Naive B cell (primary cell): ENCODE measurements around the gene BTBD9. TPM values are rescaled to one million over a fixed set of nuclear protein-coding genes. Genes with fewer than 3 reads are reported as not detected.

ENCODE experiments used
- ATAC-seq, 2 donors: fragments of 150-1000 bp; cut with Tn5 transposase; 2 replicates each; pipeline ENCODE4 v1.10.0; 2021; ENCODE audit warnings: low read depth in 2 of 2, mild to moderate bottlenecking in 2 of 2, moderate library complexity in 2 of 2
- DNase-seq: peaks from one replicate; pipeline ENCODE4 v3.0.0; 2022
- H3K27ac Mint-ChIP-seq, 6 donors: one replicate each; pipeline ENCODE4 v1.8.0; 2020 to 2022; ENCODE audit warnings: mild to moderate bottlenecking in 6 of 6, mixed read lengths in 6 of 6, moderate library complexity in 5 of 6, inconsistent platforms in 2 of 6
- H3K27me3 Mint-ChIP-seq, 3 donors: one replicate each; pipeline ENCODE4 v1.8.0; 2021 to 2022; ENCODE audit warnings: mixed read lengths in 3 of 3, mild to moderate bottlenecking in 1 of 3
- H3K36me3 Mint-ChIP-seq, 2 donors: one replicate each; pipeline ENCODE4 v1.8.0; 2020 to 2022; ENCODE audit warnings: mixed read lengths in 2 of 2, inconsistent platforms in 1 of 2, mild to moderate bottlenecking in 1 of 2
- H3K4me1 Mint-ChIP-seq, 3 donors: one replicate each; pipeline ENCODE4 v1.8.0; 2020 to 2022; ENCODE audit warnings: mixed read lengths in 3 of 3, inconsistent platforms in 1 of 3, mild to moderate bottlenecking in 1 of 3, moderate library complexity in 1 of 3
- H3K4me3 Mint-ChIP-seq, 8 donors: one replicate each; pipeline ENCODE4 v1.8.0; 2020 to 2022; ENCODE audit warnings: mild to moderate bottlenecking in 8 of 8, mixed read lengths in 8 of 8, moderate library complexity in 8 of 8, inconsistent platforms in 2 of 8
- H3K9me3 Mint-ChIP-seq, 7 donors: one replicate each; pipeline ENCODE4 v1.8.0; 2020 to 2022; ENCODE audit warnings: mixed read lengths in 7 of 7, mild to moderate bottlenecking in 5 of 7, inconsistent platforms in 2 of 7, moderate library complexity in 1 of 7
- polyA plus RNA-seq, 6 donors: library from polyadenylated mRNA; unstranded; fragments of 300-500 nt; fragmentation: Illumina TruSeq; gene quantifications; one replicate each; pipeline ENCODE4 v1.2.3, GENCODE V29; 2021; ENCODE audit warnings: low read depth in 6 of 6

The BTBD9 gene
- polyA plus RNA-seq, 6 donors from 2014 or later = 3.5 to 29.1 (median 20.2) TPM

- Mint-ChIP-seq H3K27me3 (no peaks in the 10 kb centered on the region), H3K36me3 (peaks cover 0 to 11% of the 10 kb centered on the region in 2 donors), H3K9me3 (no peaks in the 10 kb centered on the region), H3K27ac (no peak overlapping the region), H3K4me3 (no peak overlapping the region), H3K4me1 (peaks cover 13 to 21% (median 20%) of the 10 kb centered on the region in 3 donors)
- no peak for DNase-seq
- no peak for ATAC-seq
These were observed 406.5 kb downstream of the BTBD9 start for GRCh38 chr6:38233161-38233791.

- Mint-ChIP-seq H3K36me3 (peaks cover 0 to 5% of the 10 kb centered on the region in 2 donors), H3K4me3 (no peak overlapping the region), H3K4me1 (peaks cover 0 to 4% (median 0%) of the 10 kb centered on the region in 3 donors), H3K27ac (peak overlapping the region in 2 of 6 donors; percentile 6 to 24), H3K27me3 (no peaks in the 10 kb centered on the region), H3K9me3 (no peaks in the 10 kb centered on the region)
- DNase-seq (no peak), ATAC-seq (no peak)
These were observed 414.0 kb downstream of the BTBD9 start for GRCh38 chr6:38225766-38226165.

GRCh38 chr6:38221251-38221650 lies 418.5 kb downstream of the BTBD9 start:
- DNase-seq (no peak), ATAC-seq (no peak)
- H3K4me3 Mint-ChIP-seq = no peak overlapping the region
- H3K4me1 Mint-ChIP-seq = no peaks in the 10 kb centered on the region
- H3K27ac Mint-ChIP-seq = peak overlapping the region in 1 of 6 donors; percentile 11
- peaks cover 0 to 1% (median 0%) of the 10 kb centered on the region in 7 donors for H3K9me3 Mint-ChIP-seq
- peaks cover 0 to 5% of the 10 kb centered on the region in 2 donors for H3K36me3 Mint-ChIP-seq
- H3K27me3 Mint-ChIP-seq = no peaks in the 10 kb centered on the region

DNA sequence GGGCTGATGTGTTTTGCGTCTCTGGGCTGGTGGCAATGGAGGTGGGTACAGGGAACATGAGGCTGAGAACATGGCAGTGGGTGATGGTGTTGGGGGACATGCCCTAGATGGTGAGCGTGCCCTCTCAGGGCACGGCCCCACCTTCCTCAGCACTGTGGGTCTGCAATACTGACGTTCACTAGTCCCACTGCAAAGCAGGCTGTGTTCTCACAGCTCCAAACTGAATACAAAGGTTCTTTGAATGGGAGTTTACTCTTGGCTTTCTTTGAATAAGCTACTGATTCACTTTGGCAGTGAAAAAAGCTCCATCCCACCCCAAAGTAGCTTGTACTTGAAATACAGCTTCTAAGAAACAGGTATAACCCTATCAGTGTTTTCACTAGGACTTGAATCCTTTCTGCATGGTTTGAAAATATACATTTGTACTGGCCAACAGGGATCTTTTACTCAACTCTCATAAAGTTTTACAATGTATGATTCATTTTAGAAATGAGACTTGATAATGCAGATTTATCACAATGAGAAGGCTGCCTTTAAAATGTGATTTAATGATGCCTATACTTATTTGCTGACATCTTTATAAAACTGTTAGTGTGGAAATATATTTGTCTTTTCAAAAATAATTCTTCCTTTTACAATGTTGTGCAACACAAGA lies 419.5 kb downstream of the BTBD9 start:
- Mint-ChIP-seq H3K27me3 (no peaks in the 10 kb centered on the region), H3K27ac (no peak overlapping the region), H3K4me1 (no peaks in the 10 kb centered on the region), H3K9me3 (peaks cover 0 to 1% (median 0%) of the 10 kb centered on the region in 7 donors), H3K36me3 (no peaks in the 10 kb centered on the region), H3K4me3 (no peak overlapping the region)
- ATAC-seq (no peak), DNase-seq (no peak)

- no peak for ATAC-seq
- peaks cover 0 to 1% (median 0%) of the 10 kb centered on the region in 7 donors for H3K9me3 Mint-ChIP-seq
- H3K4me3 Mint-ChIP-seq = no peak overlapping the region
- no peaks in the 10 kb centered on the region for H3K4me1 Mint-ChIP-seq
- H3K36me3 Mint-ChIP-seq = no peaks in the 10 kb centered on the region
- no peak overlapping the region for H3K27ac Mint-ChIP-seq
- DNase-seq = no peak
- no peaks in the 10 kb centered on the region for H3K27me3 Mint-ChIP-seq
These were observed 421.5 kb downstream of the BTBD9 start for GRCh38 chr6:38218235-38218634.

DNA sequence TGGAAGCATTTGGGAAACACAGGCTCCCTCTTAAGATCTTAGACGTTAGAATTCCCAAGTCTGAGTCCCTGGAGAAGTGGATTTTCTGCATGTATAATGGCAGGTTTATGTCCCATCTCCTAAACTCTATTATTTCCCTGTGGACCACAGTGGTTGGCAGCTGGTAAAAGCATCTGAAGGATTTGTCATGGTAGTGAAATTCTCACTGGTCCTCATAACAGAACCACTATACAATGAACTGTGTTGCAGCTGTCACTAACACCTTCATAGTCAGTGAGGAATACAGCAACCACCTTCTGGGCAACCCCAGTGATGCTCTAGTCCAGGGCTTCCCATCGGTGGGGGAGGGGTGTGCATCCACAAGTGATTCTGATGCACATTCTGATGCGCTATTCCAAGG lies 423.3 kb downstream of the BTBD9 start:
- Mint-ChIP-seq H3K9me3 (peaks cover 0 to 1% (median 0%) of the 10 kb centered on the region in 7 donors), H3K27me3 (no peaks in the 10 kb centered on the region), H3K27ac (peak overlapping the region in 1 of 6 donors; percentile 68), H3K4me1 (no peaks in the 10 kb centered on the region), H3K4me3 (no peak overlapping the region), H3K36me3 (no peaks in the 10 kb centered on the region)
- no peak for ATAC-seq
- no peak for DNase-seq

- DNase-seq = no peak
- no peaks in the 10 kb centered on the region for H3K4me1 Mint-ChIP-seq
- peak overlapping the region in 1 of 6 donors; percentile 28 for H3K27ac Mint-ChIP-seq
These were observed 423.9 kb downstream of the BTBD9 start for GRCh38 chr6:38215651-38216311.

DNA sequence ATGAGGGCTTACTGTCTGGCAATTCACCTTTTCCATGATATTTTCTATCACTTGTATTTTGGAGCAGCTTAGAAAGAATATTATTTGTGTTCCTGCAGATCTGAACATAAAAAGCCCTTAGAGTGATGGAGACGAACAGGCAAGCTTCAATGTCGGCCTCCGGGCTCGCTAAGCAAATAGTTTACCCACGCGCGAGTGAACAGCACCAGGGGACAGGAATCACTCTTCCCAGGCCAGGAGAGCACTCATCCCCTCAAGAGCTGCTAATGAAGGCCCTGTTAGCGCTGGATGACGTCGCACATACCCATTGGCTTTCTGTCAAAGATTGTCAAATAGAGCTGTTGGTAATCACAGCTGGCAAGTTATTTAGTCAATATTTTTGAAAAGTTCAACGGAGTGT lies 424.5 kb downstream of the BTBD9 start:
- Mint-ChIP-seq H3K9me3 (peaks cover 0 to 1% (median 0%) of the 10 kb centered on the region in 7 donors), H3K4me1 (peaks cover 0 to 3% (median 1%) of the 10 kb centered on the region in 3 donors), H3K27ac (peak overlapping the region in 1 of 6 donors; percentile 28), H3K36me3 (no peaks in the 10 kb centered on the region), H3K4me3 (peak overlapping the region in 1 of 8 donors; percentile 42), H3K27me3 (no peaks in the 10 kb centered on the region)
- DNase-seq (no peak), ATAC-seq (no peak)

More at GRCh38 chr6:38215651-38216311, 423.9 kb downstream of the BTBD9 start:
- H3K36me3 Mint-ChIP-seq = no peaks in the 10 kb centered on the region
- no peak overlapping the region for H3K4me3 Mint-ChIP-seq
- H3K27me3 Mint-ChIP-seq = no peaks in the 10 kb centered on the region
- ATAC-seq = no peak
- peaks cover 0 to 1% (median 0%) of the 10 kb centered on the region in 7 donors for H3K9me3 Mint-ChIP-seq

GRCh38 chr6:38214159-38214558 lies 425.6 kb downstream of the BTBD9 start:
- DNase-seq (no peak), ATAC-seq (no peak)
- no peaks in the 10 kb centered on the region for H3K9me3 Mint-ChIP-seq
- peak overlapping the region in 1 of 6 donors; percentile 63 for H3K27ac Mint-ChIP-seq
- H3K4me3 Mint-ChIP-seq = peak overlapping the region in 1 of 8 donors; percentile 3
- peaks cover 5 to 13% (median 5%) of the 10 kb centered on the region in 3 donors for H3K4me1 Mint-ChIP-seq
- no peaks in the 10 kb centered on the region for H3K27me3 Mint-ChIP-seq
- no peaks in the 10 kb centered on the region for H3K36me3 Mint-ChIP-seq

GRCh38 chr6:38213251-38213658 lies 426.5 kb downstream of the BTBD9 start:
- Mint-ChIP-seq H3K27me3 (no peaks in the 10 kb centered on the region), H3K27ac (peak overlapping the region in 1 of 6 donors; percentile 42), H3K4me1 (peaks cover 8 to 17% (median 10%) of the 10 kb centered on the region in 3 donors), H3K4me3 (no peak overlapping the region), H3K9me3 (no peaks in the 10 kb centered on the region), H3K36me3 (no peaks in the 10 kb centered on the region)
- ATAC-seq (no peak), DNase-seq (no peak)

- H3K4me1 Mint-ChIP-seq = peaks cover 8 to 17% (median 12%) of the 10 kb centered on the region in 3 donors
- no peak overlapping the region for H3K27ac Mint-ChIP-seq
- DNase-seq (no peak), ATAC-seq (no peak)
- no peaks in the 10 kb centered on the region for H3K36me3 Mint-ChIP-seq
- no peaks in the 10 kb centered on the region for H3K27me3 Mint-ChIP-seq
- no peak overlapping the region for H3K4me3 Mint-ChIP-seq
- no peaks in the 10 kb centered on the region for H3K9me3 Mint-ChIP-seq
These were observed 427.1 kb downstream of the BTBD9 start for GRCh38 chr6:38212579-38212978.

- H3K27me3 Mint-ChIP-seq = no peaks in the 10 kb centered on the region
- H3K9me3 Mint-ChIP-seq = no peaks in the 10 kb centered on the region
- H3K4me3 Mint-ChIP-seq = no peak overlapping the region
- H3K4me1 Mint-ChIP-seq = peaks cover 8 to 17% (median 12%) of the 10 kb centered on the region in 3 donors
- DNase-seq (no peak), ATAC-seq (no peak)
- no peak overlapping the region for H3K27ac Mint-ChIP-seq
- no peaks in the 10 kb centered on the region for H3K36me3 Mint-ChIP-seq
These were observed 427.6 kb downstream of the BTBD9 start for GRCh38 chr6:38212116-38212515.

DNA sequence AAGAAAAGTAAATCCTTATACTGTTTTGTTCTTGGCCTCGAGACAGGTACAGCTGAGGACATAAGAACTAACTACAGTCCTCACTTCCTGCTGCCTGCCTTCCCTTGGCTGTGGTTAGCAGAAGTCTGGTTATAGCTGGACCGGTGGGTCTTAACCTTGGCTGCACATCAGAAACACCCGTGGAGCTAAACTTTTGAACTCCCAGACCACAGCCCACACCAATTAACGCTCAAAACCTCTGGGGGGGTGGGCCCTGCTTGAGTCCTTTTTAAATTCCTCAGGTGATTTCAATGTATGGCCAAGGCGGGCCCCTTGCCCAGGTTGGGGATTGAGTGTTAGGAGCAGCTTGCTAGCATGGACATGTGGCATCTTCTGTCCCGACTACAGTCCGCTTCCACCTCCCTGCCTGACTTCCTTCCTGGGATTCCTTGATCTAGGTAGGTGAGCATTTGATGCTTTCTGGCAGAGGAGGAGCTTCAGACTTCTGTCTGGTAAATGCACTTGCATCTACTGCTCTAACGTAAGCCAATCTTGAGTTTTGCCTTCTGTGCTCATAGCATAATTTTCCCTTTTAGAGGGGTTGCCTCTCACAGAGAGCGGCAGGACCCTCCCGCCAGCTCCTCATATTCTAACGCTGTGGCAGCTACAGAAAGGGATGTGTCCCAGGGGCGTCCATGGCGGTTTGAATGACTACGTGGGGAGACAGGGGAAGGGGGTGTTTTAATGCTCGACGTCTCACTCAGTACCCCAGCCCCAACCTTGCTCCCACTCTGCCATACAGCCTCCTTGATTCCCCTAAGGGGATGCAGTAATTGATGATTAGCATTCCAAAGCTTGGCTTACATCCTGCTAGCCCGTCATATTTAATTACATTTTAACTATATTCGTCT lies 430.1 kb downstream of the BTBD9 start:
- Mint-ChIP-seq H3K27me3 (no peaks in the 10 kb centered on the region), H3K9me3 (no peaks in the 10 kb centered on the region), H3K4me1 (peaks cover 8 to 17% (median 12%) of the 10 kb centered on the region in 3 donors), H3K27ac (peak overlapping the region in 4 of 6 donors; percentile 21 to 53 (median 46)), H3K36me3 (peaks cover 1 to 6% of the 10 kb centered on the region in 2 donors), H3K4me3 (no peak overlapping the region)
- ATAC-seq = no peak
- DNase-seq = no peak
